Thyroid gland (tissue), 4 donors: ENCODE data around the gene C11orf24.

Experiments
- POLR2A ChIP-seq, 2 donors: fragments of 450-650 bp; IDR thresholded peaks; one replicate each; pipeline ENCODE4 v1.6.1; 2017; ENCODE audit warnings: antibody characterized with exemption in 2 of 2, mild to moderate bottlenecking in 2 of 2, moderate library complexity in 1 of 2
- TF ChIP-seq, protein P1 (sequence below), 6 experiments: fragments of 200-600 bp in 3 of 6; fragments of 450-650 bp in 3 of 6; sonication (generic) in 3 of 6; IDR thresholded peaks; one replicate each; pipeline ENCODE4 v1.5.1; 2016 to 2019; ENCODE audit warnings: antibody characterized with exemption in 6 of 6, mild to moderate bottlenecking in 2 of 6, inconsistent platforms in 1 of 6, moderate library complexity in 1 of 6

DNA sequence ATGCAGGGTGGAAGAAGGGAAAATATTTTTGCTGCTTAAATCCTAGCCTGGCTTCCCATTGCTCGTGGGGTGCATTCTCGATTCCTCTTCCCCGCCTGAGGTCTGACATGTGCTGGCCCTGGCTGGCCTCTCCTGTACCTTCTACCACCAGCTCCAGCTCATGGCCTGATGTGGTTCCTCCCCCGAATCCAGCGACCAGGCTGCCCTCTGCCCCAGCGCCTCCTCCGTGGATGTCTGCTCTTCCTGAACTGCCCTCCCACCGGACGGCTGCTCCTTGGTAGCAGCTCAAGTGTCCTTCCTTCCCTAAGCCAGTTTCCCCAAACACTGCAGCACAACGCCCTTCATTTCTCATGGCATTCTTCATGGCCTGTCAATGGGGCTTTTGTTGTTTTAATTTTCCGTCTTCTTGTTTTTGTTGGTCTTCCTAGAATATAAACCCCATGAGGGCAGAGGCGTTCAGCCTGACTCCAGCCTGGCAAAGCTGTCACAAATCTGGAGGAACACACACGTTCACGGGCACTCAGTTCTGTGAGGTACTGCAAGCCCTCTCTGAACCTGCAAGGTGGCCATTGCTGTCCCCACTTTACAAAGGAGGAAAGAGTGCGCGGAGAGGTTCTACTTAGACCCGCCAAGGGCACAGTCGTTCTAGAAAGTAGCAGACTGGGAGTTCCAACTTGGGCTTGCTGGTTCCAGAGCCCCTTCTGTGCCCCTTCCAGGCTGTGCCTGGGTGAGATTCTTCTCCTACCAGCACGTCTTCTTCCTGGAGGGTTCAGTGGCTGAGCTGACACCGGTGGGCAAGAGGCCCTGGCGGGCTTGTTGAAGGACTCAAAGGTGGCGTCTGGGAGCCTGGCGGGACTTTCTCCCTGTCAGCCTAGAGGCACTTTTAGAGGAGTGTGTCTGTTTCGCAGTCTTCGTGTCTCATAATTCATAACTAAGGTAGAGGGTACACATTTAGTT lies 39.7 kb upstream of the C11orf24 start:
- TF ChIP-seq POLR2A (IDR thresholded peaks at IDR 0.05) = no peak
- TF ChIP-seq, protein P1, sequence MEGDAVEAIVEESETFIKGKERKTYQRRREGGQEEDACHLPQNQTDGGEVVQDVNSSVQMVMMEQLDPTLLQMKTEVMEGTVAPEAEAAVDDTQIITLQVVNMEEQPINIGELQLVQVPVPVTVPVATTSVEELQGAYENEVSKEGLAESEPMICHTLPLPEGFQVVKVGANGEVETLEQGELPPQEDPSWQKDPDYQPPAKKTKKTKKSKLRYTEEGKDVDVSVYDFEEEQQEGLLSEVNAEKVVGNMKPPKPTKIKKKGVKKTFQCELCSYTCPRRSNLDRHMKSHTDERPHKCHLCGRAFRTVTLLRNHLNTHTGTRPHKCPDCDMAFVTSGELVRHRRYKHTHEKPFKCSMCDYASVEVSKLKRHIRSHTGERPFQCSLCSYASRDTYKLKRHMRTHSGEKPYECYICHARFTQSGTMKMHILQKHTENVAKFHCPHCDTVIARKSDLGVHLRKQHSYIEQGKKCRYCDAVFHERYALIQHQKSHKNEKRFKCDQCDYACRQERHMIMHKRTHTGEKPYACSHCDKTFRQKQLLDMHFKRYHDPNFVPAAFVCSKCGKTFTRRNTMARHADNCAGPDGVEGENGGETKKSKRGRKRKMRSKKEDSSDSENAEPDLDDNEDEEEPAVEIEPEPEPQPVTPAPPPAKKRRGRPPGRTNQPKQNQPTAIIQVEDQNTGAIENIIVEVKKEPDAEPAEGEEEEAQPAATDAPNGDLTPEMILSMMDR (IDR thresholded peaks at IDR 0.05) = no peak
